GM21367 (cell line): ENCODE measurements around the gene RABL3.
"Not testable (repeated sequence)": the region's sequence is repeated elsewhere in the genome, so short reads cannot be mapped to it uniquely, and the experiment has no call there.

Source experiments
- ATAC-seq: cut with Tn5 transposase; IDR thresholded peaks from one replicate; pipeline ENCODE4 v1.9.1; 2021; ENCODE audit not compliant: unreplicated experiment

Gene RABL3, protein sequence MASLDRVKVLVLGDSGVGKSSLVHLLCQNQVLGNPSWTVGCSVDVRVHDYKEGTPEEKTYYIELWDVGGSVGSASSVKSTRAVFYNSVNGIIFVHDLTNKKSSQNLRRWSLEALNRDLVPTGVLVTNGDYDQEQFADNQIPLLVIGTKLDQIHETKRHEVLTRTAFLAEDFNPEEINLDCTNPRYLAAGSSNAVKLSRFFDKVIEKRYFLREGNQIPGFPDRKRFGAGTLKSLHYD

DNA sequence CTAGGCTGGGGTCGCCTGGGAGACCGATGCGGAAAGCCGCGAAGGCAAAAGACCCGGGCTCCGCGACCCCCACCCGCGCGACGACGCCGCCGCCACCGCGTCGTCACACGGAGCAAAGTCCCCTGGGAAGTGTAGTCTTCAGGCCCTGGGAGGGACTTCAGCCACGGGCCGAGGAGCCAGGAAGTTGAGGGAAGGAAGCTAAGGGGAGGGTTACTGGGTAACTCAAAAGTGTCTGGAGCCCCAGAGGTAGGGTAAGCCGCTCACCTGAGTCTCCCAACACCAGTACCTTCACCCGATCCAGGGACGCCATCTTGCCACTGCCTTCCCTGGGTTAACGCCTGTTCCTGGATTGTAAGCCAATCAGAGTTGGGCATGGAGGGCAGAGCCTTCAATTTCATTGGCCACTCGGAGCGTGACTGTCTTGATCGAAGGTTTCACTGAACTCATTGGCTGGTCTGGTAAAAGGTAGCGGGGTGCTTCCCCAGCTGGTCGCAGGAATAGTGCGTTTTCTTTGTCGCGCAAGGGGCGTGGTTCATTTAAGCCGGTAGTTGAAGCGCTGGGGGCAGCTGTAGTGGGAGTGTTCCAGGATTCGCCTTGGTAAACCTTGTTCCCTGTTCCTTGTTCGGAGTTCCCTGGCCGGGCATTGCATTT is at the start of gene RABL3, which contains the start of gene GTF2E1:
TSS of gene RABL3 (minus strand) at position 319 of the 651 bp plus-strand sequence. CDS start at position 310, 9 bp downstream.
TSS of gene GTF2E1 (plus strand) at position 547 of the 651 bp plus-strand sequence. CDS start 7,809 bp downstream, outside the sequence.
- ATAC-seq: peak; percentile 97

DNA sequence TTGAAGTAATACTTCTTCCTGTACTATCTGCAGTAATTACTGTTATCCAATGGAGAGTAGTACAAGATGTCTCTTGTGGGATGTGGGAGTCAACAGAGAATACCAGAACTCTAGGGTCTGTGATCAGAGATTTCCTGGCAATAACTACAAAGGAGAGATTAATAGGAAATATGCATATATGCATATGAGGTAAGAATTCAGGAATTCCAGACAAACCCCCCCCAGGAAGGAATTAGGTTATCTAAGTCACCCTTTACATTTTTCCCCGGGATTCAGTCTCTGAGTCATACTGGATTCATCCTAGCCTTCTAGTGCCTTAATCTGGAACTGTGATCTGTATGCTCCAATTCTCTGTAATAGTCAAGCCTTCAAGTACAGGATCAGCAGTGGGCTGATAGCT is 49.6 kb upstream of the RABL3 start:
- ATAC-seq: no peak

DNA sequence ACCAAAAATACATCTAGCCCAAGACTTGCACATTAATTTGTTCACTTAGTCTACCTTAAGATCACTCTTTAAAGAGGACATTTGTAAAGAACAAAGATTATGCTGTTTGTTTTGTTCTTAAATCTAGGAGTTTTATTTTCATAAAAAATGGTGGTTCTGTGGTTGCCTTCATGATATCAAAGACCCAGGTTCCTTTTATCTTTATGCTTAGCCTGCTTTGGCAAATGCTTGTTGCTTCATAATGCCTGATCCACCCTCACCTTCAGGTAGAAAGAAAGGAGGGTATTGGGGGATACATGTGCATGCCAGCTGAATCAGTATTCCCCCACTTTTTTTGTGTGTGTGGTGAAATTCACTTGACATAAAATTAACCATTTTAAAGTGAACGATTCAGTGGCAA is 48.7 kb upstream of the RABL3 start:
- ATAC-seq: no peak

DNA sequence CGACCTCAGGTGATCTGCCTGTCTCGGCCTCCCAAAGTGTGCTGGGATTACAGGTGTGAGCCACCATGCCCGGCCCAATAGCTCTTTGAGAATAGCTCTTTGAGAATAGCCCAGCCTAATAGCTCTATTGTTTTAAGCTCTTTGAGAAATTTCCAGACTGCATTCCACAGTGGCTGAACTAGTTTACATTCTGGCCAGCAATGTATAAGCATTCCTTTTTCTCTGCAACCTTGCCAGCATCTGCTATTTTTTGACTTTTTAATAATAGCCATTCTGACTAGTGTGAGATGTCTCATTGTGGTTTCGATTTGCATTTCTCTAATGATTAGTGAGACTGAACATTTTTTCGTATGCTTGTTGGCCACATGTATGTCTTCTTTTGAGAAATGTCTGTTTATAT is 43.5 kb upstream of the RABL3 start:
- ATAC-seq: peak; percentile 57

DNA sequence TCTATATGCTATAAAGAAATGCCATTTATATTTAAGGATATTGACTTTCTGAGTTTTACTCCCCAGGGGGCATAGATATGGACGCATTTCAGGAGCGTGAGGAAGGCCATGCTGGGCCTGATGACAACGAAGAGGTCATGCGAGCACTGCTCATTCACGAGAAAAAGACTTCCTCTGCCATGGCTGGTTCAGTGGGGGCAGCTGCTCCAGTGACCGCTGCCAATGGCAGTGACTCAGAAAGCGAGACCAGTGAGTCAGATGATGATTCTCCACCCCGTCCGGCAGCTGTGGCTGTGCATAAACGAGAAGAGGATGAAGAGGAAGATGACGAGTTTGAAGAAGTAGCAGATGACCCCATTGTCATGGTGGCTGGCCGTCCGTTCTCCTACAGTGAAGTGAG is 38.7 kb upstream of the RABL3 start:
- ATAC-seq: peak; percentile 93

DNA sequence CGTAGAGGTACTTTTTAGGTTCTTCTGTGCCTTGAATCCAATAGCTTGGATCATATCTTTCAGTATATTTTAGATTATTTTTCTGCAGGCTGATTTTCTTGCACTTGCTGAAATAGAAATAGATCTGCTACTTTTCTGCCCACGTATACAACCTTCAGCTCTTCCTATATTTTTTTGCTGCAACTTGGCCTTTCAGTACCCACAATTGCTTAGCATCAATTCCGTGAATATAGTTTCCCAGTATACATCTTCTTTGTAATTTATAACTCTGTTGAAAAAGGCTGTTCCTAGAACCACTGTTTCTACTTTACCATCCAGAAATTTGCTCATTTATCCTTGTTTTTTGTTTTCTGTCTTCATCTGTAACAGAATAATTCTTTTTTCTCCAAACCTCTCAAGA is 36.5 kb upstream of the RABL3 start:
- ATAC-seq: no peak

DNA sequence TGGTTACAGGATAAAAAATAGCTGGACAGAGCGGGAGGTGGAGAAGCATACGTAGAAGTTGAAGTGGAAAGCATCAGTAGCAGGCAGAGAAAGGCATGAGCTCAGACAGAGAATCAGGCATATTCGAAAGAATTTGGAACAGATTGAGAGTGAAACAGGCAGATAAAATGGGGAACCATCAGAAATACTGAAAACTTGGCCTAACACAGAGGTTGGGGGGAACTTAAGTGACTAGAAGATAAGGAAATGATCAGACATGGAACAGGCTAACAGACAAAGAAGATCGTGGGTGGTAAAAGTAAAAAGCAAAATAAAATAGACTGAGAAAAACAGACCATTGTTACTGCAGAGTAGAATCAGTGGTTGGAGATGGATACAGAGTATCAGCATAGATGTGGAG is 33.1 kb upstream of the RABL3 start:
- no peak for ATAC-seq

DNA sequence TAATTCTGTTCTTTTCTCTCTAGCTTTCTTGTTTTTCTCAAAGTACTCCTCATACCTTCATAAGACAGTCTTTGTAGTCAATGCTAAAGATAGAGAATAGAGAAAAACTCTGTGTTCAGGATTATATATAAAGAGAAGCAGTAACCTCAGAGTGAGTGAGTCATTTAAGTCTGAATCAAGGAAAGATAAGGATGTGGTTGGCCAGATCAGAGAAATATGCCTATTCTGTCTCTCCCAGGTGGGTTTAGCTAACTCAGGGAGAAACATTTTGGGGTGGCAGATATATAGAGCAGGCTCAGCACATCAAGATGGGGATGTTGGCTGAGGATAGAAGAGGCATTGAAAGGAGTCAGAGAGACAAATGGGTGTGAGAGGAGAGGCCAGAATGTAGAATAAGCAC is 31.6 kb upstream of the RABL3 start:
- peak; percentile 78 for ATAC-seq

DNA sequence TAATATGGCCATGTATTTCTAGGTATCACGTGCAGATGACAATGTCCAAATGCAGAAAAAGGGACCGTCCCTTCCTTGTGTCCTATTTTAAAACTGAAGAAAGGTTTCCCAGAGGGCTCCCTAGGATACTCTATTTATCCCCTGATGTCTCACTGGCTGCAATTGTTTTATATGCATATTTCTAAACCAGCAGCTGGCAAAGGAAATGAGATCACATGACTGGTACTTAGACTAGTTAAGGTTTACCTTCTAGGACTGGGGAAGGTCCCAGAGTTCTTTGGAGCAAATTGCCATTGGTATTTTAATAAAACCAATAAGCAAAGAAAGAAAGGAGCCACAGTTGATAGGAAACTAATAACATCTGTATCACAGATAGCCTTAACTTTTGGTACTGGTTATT is 29.8 kb upstream of the RABL3 start:
- no peak for ATAC-seq

DNA sequence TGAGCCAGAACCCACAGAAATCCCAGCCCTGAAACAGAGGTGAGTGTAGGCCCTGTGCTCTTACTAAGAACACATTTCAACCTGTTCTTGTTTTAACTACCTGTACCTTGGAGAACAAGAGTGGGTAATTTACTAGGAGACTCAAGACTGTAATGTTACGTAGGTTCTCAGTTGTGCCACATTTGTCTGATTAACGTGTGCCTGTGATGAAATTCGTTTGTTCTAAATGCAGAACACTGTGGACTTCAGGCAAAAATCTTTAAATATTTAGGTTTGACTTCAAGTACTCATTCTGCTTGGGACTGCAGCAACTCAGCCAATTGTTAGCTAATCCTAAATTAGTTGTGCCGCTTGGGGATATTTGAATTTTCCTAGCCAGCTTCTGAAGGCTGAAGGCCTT is 28.6 kb upstream of the RABL3 start:
- no peak for ATAC-seq

DNA sequence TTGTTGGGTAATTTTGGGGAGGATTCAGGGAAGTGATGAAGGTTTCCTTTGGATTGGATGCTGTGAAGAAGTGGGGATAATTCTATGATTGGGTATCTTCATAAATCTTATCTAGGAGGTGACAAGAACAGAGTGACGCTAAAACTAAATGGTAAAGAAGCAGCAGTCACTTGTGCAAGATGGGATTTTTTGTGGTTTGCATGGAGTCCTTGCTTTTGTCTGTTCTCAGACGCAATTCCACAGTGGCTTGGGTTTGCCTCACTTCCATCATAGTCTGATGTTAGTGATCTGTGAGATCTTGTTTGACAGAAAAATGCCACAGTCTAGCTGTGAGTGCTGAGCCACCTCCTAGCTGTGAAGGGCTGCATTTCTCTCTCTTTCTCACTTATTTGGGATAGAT is 27.1 kb upstream of the RABL3 start:
- ATAC-seq: no peak

DNA sequence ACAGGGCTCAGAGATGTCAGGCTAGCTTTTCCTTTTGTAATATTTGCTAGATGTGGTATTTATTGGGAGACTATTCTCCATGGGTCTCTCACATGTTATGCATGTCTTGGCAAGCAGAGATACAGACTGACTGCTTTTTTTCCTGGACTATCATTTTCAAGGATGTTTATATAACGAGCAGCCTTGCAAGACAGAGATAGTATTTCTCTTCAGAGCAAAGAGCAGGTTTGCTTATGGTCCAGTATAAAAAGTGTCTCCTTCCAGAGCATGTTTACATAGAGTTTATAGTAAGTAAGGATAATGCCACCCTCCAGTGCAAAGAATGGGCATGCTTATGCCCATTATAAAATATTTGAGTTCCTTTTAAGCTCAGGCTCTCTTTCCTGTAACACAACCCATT is 24.8 kb upstream of the RABL3 start:
- no peak for ATAC-seq

DNA sequence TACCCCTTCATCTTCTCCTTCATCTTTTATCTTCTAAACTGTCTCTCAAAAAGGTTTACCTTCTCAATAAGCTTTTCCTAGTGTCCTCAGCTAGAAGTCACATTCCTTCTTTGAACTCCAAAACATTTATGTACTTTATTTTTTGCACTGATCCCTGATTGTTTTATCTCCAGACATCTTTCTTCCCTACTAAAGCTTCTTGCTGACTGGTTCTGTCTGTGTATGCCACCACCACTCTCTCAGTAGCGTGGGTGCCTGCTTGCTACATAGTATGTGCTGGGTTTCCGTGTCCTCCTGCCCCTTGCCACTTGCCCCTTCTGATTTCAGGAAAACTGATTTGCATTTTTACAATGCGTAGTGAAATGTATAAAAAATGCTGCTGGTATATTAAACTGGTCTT is 24.3 kb upstream of the RABL3 start:
- ATAC-seq: no peak

DNA sequence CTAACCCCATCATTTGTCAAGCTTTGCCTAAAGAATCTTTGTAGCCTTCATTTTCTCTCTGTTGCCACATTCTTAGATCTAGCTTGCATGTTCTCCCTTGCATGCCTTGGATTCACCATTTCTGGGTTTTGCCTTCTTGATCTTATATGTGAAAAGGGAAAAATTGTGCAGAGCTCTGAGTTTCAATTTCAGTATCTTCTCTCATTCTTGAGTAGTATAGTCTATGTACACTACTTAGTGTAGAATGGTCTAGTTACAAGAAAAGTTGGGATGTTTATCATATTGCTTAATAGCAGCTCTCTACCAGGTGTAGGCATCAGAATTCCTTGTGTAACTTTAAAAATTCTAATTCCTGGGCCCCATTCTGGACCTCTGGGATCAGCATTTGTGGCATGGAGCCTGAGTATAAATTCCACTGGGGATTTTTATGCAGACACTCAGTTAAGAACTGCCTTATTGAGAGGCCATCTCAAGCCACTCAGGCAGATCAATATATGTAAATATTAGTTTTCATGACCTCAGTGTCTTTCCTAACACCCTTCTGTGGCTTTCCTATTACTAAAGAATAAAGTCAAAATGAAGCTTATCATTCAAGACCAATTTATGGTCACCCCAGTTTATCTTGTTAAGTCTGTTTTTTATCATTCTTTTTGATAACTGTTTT is 23.6 kb upstream of the RABL3 start:
- ATAC-seq: peak; percentile 59

DNA sequence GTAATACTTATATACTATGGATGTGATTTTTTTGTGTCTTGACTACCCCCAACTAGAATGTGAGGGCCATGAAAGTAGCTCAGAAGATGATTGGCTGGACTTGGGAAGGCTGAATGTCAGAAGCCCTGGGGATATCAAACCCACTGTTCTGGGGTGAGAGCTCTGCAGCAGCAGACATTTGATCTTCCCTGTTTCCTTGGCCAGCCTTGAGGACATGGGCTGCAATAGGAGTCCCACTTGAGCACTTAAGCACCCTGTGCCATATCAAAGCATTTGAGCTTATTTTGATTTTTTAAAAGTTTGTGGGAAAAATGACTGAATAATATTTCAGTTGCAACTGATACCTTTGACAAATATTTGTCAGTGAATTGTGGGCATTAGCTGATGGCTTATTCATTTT is 21.9 kb upstream of the RABL3 start:
- ATAC-seq: no peak

DNA sequence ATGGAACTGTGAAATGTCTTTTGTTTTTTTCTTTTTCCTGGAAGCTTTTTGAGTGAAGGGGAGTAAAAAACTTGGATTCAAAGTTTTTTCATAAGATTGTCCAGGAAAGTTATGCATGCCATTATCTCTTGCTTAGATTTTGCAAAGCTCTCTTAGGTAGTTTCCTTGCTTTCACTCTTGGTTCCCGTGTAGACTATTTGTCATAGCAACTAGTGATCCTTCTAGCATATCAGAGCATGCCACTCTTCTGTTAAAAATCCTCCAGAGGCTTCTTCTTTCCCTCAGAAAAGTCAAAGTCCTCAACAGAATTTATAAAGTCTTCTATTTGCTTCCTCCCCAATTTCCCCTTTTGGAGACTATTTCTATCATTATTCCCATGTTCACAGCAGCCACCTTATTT is 21.3 kb upstream of the RABL3 start:
- peak; percentile 60 for ATAC-seq

DNA sequence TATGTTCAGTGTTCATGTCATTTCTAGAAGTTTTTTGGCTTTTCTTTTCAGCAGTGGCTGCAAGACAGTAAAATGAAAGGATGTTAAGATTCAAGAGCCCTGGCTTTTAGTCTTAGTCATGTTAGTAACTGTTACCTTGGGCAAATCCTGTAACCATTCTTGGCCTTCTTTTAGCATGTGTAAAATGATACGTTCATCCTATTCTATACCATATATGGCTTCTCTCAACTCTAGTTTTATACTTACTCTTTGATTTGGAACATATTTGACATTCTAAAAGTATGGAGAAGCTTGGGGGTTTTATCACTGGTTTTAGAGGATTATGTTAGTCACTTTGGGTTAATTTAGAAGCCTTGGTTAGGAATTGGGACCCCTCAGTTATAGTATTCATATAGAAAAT is 20.3 kb upstream of the RABL3 start:
- ATAC-seq: no peak

DNA sequence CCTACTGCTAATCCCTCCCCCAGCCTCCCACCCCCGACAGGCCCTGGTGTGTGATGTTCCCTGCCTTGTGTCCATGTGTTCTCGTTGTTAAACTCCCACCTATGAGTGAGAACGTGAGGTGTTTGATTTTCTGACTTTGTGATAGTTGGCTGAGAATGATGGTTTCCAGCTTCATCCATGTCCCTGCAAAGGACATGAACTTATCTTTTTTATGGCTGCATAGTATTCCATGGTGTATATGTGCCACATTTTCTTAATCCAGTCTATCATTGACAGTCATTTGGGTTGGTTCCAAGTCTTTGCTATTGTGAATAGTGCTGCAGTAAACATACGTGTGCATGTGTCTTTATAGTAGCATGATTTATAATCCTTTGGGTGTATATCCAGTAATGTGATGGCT is 16.2 kb upstream of the RABL3 start:
- ATAC-seq: not testable (repeated sequence)

DNA sequence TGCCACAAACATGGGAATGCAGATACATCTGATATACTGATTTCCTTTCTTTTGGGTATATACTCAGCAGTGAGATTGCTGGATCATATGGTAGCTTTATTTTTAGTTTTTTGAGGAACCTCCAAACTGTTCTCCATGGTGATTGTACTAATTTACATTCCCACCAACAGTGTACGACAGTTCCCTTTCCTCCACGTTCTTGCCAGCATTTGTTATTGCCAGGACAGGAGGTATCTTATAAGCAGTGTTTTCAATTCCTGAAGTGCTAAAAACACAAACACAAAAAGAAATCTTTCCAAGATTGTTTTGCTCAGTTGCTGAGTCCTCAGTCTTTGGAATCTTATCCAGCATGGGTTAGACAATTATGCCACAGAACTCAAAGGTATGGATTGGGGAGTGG is 13.7 kb upstream of the RABL3 start:
- ATAC-seq: no peak

DNA sequence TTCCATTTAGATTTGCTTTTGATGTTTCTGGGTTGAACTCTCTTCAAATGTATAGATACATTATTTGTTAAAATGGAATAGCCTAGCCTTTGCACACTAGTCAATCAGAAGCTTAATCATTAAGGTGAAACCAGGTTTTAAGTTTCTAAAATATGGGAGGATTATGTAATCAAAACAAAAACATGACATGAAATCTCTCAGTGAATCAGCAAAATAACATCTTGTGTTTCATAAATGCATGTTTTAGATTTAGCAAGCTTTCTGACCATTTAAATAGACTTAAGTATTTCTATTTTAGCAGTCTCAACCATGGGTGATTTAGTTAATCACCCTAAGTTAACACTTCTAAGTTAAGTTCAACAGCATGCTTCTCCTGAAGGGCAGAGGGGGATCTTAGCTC is 11.5 kb upstream of the RABL3 start:
- ATAC-seq: no peak

DNA sequence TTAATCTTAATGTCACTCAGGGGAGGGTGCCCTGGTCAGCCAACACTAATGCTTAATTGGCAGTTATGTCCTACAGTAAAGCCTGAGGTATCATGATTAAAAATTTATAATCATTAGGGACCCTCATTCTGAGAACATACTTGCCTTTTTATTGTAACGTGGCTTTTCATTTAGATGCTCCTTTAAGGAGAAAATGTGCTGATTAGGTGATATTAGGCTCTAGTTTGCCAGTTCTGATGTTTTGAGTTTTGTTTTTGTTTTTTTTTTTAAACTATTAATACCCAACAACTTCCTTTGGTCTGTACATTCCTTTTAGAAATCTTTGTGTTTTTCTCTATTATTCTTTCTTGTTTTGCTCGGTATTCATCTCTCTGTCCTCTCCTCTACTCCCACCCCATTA is 10.5 kb upstream of the RABL3 start:
- no peak for ATAC-seq

DNA sequence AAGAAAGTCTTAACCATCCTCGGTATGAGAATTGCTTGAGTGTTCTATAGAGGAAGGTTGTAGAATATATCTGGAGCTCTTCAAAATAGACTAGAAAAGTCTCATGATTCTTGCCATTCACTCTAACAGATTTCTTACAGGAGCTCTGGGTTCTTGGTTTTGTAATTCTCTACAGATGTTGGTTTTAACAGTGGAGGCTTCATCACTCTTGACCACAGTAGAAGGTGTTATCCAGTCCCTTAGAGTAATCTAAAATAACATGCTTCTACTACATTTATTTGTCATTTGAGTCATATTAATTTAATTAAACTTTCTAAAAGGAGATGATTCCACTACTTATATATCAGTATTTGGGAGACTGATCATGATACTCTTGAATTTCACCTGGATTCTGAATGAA is 9.9 kb upstream of the RABL3 start:
- no peak for ATAC-seq
